HG03558 (cell line): ENCODE data around the gene SYTL3.

Experiments
- ATAC-seq: cut with Tn5 transposase; IDR thresholded peaks from one replicate; pipeline ENCODE4 v1.9.1; 2021; ENCODE audit warnings: moderate number of reproducible peaks; ENCODE audit not compliant: unreplicated experiment; ENCODE audit errors: extremely low read depth

The SYTL3 gene

GRCh38 chr6:158807515-158808441, 157.9 kb downstream of the SYTL3 start:
- no peak for ATAC-seq

DNA sequence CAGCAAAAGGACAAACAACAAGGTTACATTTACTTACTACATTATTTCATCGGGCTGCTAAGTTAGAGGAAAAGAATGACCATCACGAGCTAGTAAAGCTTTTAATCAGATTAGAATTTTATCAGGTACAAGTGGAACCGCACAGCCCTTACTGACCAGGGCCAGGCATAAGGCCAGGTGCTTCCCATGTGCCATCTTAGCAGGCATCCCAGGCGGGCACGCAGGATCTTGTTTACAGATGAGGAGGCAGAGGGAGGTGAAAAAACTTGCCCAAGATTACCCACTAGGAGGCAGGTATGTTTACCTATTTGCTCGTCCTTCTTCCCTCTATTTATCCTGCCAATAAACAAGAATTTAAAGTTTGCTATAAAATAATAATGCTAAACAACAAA, 158.6 kb downstream of the SYTL3 start:
- ATAC-seq = no peak

DNA sequence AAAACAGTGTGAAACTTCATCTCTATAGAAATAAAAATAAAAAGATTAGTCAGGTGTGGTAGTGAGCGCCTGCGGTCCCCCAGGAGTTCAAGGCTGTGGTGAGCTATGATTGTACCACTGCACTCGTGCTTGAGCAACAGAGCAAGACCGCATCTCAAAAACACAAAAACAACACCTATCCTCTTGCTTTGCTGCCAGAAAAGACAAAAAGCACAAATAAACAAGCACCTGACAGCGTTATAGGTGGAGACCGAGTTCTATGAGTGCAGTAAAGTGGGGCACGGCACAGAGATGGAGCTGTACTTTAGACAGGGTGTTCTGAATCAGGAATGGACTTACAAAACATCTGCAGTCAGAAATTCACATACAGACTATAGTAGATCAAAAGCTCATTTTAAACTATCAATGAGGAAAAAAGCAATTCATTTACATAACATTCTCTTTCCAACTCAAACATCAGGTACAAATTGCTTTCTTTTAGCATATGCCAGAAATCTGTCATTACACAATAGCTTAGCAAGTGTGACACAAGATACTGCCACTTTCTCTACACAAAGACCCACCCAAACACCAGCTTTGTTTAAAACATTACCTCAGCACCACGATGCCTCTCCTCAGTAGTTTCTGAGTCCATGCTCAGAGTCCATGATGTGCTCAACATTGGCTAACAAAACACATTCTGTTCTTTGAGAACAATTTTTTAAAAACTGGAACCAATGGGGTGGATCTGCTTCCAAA, 159.3 kb downstream of the SYTL3 start:
- ATAC-seq = peak; percentile 57

DNA sequence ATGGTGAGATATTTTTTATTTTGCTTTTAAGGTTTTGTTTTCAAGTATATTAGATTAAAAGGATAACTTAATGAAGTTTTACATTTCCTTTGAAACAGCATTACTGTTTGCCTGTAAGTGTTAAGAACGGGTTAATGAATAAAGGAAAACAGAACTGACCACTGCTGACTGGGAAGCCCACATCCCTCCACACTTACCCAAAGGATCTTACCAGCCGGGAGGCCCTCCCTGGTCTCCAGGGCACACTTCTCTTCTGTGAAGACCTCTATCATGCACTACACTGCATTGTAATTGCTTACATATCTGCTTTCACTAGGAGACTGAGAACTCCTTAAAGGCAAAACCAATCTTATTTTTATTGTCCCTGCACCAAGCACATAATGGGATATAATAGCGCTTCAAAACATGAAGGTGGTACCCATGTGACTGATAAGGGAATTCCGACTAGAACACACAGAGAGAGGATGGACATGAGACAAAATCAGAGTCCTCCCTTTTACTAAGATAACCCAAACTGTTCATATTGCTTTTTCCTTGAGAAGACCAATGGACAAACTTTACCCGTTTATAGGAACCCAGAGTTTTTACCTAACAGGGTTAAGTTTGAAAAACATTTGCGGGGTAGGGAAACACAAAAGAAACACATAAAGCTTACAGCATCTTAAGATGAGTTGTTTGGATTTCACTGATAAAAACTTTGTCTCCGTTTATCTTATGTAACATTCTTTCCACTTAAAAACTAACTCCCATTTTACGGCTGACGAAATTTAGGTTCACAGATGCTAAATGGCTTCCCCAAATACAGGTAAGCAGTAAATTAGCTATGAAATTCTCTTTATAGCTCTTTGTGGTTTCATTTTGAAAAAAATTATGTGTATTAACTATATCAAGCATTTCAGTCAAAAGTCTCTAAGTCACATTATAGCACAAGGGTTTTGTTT, 160.6 kb downstream of the SYTL3 start:
- ATAC-seq = no peak

- ATAC-seq = no peak
These were observed 162.8 kb downstream of the SYTL3 start for GRCh38 chr6:158812611-158813010.

DNA sequence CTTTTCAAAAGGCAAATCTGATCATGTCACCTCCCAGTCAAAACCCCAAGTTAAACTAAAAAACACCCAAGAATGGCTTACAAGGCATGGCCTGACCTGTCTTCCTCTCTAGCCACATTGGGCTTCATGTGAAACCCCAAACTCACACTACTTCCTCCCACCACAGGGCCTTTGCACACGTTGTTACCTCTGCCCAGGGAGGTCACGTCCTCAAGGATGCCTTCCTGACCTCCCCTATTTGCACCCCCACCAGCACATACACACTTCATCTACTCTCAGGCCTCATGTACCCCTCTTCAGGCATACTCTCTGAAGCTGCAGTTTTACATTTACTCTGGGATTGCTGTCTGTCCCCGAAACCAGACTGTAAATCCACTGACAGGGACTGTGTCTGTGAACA, 163.2 kb downstream of the SYTL3 start:
- ATAC-seq = no peak
